ENCODE data around the gene RANBP10. TPM values are rescaled to one million over a fixed set of nuclear protein-coding genes. Genes with fewer than 3 reads are reported as not detected.
A peak's percentile ranks its signal among the peaks of the same experiment; 100 is the strongest.

Gene RANBP10
- total and polyA plus RNA-seq, 9 of the 15 experiments (the other 6 are each of a cell fraction or from before 2014, with no cell fraction given): 0.61 to 19.3 (median 5.9) TPM

DNA sequence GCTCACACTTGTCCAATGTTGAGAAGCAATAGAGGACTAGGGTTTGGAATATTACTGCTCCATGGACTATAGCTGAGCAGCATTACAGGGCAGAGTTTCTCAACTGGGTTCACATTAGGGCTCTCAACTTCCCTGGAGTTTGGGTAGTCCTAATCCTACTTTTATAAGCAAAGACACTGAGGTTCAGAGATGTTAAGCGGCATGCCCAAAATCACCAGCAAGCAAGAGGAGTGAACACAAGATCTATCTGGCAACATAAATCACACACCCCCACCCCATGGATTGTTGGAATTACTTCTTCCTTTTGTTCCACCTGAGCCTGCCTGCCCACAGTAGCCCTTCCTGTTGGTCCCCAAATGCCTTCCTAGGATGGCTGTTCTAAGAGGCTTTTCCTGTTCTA, 5.5 kb upstream of the RANBP10 start (continued):
- TF ChIP-seq MIER1 (IDR thresholded peaks at IDR 0.05; ENCODE audit: low read depth): no peak
- TF ChIP-seq, protein P1, sequence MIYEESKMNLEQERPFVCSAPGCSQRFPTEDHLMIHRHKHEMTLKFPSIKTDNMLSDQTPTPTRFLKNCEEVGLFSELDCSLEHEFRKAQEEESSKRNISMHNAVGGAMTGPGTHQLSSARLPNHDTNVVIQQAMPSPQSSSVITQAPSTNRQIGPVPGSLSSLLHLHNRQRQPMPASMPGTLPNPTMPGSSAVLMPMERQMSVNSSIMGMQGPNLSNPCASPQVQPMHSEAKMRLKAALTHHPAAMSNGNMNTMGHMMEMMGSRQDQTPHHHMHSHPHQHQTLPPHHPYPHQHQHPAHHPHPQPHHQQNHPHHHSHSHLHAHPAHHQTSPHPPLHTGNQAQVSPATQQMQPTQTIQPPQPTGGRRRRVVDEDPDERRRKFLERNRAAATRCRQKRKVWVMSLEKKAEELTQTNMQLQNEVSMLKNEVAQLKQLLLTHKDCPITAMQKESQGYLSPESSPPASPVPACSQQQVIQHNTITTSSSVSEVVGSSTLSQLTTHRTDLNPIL (CRISPR knock-in tag; IDR thresholded peaks at IDR 0.05): no peak
- TF ChIP-seq ZNF384 (IDR thresholded peaks at IDR 0.05; ENCODE audit: low read depth, low read length): no peak
- no peak for TF ChIP-seq CHCHD3 (CRISPR knock-in tag; IDR thresholded peaks at IDR 0.05)
- peak; percentile 66 for TF ChIP-seq RBM25 (IDR thresholded peaks at IDR 0.05; ENCODE audit: low read depth, low read length, severe bottlenecking)
- no peak for TF ChIP-seq GATAD2A (IDR thresholded peaks at IDR 0.05)
- TF ChIP-seq ZNF76 (CRISPR knock-in tag; IDR thresholded peaks at IDR 0.05; ENCODE audit: borderline replicate concordance): no peak
- TF ChIP-seq CAMTA2 (CRISPR knock-in tag; conservative IDR thresholded peaks at IDR 0.05): no peak
- TF ChIP-seq BCOR (IDR thresholded peaks at IDR 0.05): peak; percentile 47; the same call in 1 of the 2 replicates
- no peak for TF ChIP-seq PHF8 (IDR thresholded peaks at IDR 0.05; ENCODE audit: borderline replicate concordance, low read length)
- TF ChIP-seq TCFL5 (CRISPR knock-in tag; conservative IDR thresholded peaks at IDR 0.05): no peak
- TF ChIP-seq, protein P2, sequence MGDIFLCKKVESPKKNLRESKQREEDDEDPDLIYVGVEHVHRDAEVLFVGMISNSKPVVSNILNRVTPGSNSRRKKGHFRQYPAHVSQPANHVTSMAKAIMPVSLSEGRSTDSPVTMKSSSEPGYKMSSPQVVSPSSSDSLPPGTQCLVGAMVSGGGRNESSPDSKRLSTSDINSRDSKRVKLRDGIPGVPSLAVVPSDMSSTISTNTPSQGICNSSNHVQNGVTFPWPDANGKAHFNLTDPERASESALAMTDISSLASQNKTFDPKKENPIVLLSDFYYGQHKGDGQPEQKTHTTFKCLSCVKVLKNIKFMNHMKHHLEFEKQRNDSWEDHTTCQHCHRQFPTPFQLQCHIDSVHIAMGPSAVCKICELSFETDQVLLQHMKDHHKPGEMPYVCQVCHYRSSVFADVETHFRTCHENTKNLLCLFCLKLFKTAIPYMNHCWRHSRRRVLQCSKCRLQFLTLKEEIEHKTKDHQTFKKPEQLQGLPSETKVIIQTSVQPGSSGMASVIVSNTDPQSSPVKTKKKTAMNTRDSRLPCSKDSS (IDR thresholded peaks at IDR 0.05; ENCODE audit: low read depth, partially characterized antibody): no peak
